A549 (cell line): ENCODE data around the gene ARFGEF3. TPM values are rescaled to one million over a fixed set of nuclear protein-coding genes. Genes with fewer than 3 reads are reported as not detected.

Experiments
- ATAC-seq, 2 experiments: fragments of 200-7000 bp in 1 of 2; fragments of >200 bp in 1 of 2; cut with Nextera tagmentation in 1 of 2; cut with Tn5 transposase in 1 of 2; 3 replicates each; pipeline versions ENCODE4 v1.8.0 to v1.9.1; 2018 to 2020; ENCODE audit warnings: mild to moderate bottlenecking in 1 of 2, moderate library complexity in 1 of 2
- CTCF ChIA-PET: fragments of 300-600 bp; sonication (Branson Sonifier 250); formaldehyde crosslinking; extraction: SDS; loops from one replicate; lab custom pipeline; 2021; ENCODE audit warnings: antibody characterized with exemption, inconsistent platforms; lab: Yijun Ruan, JAX
- POLR2A ChIA-PET: fragments of 350-600 bp; formaldehyde crosslinking; extraction: SDS; loops from one replicate; lab custom pipeline; 2021; ENCODE audit warnings: antibody characterized with exemption, inconsistent platforms; lab: Yijun Ruan, JAX
- DNase-seq, 2 experiments: peaks; one replicate each; pipeline versions ENCODE4 v3.0.0 to v3.0.0-alpha.2; 2011 to 2016; ENCODE audit warnings: low read depth in 1 of 2, low spot score in 1 of 2
- FAIRE-seq: peaks from 2 replicates; lab custom pipeline; 2011; peaks lifted over from hg19 to GRCh38; lab: Jason Lieb, UNC
- H3K27ac ChIP-seq, 2 experiments: fragments of >200 bp; sonication (Bioruptor Twin); formaldehyde crosslinking; 3 replicates each; pipeline ENCODE4 v1.5.1; 2016 to 2017
- H3K4me1 ChIP-seq: fragments of >200 bp; sonication (Bioruptor Twin); formaldehyde crosslinking; 3 replicates; pipeline ENCODE4 v1.6.1; 2016
- H3K4me2 ChIP-seq: fragments of >200 bp; sonication (Bioruptor Twin); formaldehyde crosslinking; 3 replicates; pipeline ENCODE4 v1.6.1; 2016
- H3K4me3 ChIP-seq: fragments of >200 bp; sonication (Bioruptor Twin); formaldehyde crosslinking; 3 replicates; pipeline ENCODE4 v1.5.1; 2016
- H3K9me3 ChIP-seq: fragments of >200 bp; sonication (Bioruptor Twin); formaldehyde crosslinking; 3 replicates; pipeline ENCODE4 v1.6.1; 2016
- BCL3 ChIP-seq: fragments of >200 bp; sonication (Bioruptor Twin); formaldehyde crosslinking; IDR thresholded peaks from 3 replicates; pipeline ENCODE4 v1.6.1; 2016
- BHLHE40 ChIP-seq: IDR thresholded peaks from 2 replicates; pipeline ENCODE4 v1.6.1; 2012; ENCODE audit warnings: low read depth, low read length, inconsistent platforms
- CBX2 ChIP-seq: fragments of 200-600 bp; sonication (generic); IDR thresholded peaks from 2 replicates; pipeline ENCODE4 v1.6.1; 2016; ENCODE audit warnings: low read depth, mild to moderate bottlenecking, borderline replicate concordance
- E2F6 ChIP-seq: IDR thresholded peaks from 2 replicates; pipeline ENCODE4 v1.6.1; 2012; ENCODE audit warnings: low read depth, borderline replicate concordance
- EHF ChIP-seq: fragments of 250-450 bp; sonication (Bioruptor Pico); IDR thresholded peaks from 2 replicates; pipeline ENCODE4 v1.5.0; 2020; ENCODE audit warnings: mild to moderate bottlenecking
- EP300 ChIP-seq, 2 experiments: fragments of >200 bp; sonication (Bioruptor Twin); formaldehyde crosslinking; IDR thresholded peaks; 2 replicates in 1 of 2; 3 replicates in 1 of 2; pipeline ENCODE4 v1.6.1; 2016 to 2017
- ESRRA ChIP-seq: fragments of 150-350 bp; IDR thresholded peaks from 2 replicates; pipeline ENCODE4 v1.6.1; 2014; ENCODE audit warnings: mild to moderate bottlenecking, low read length, borderline replicate concordance
- FOSL2 ChIP-seq, 2 experiments: fragments of 450-650 bp in 1 of 2; fragments of >200 bp in 1 of 2; sonication (Bioruptor Twin) in 1 of 2; formaldehyde crosslinking; IDR thresholded peaks; 2 replicates each; pipeline versions ENCODE4 v1.5.0 to v1.6.1; 2016 to 2020; ENCODE audit warnings: mild to moderate bottlenecking in 1 of 2, moderate library complexity in 1 of 2
- HES2 ChIP-seq: fragments of >200 bp; sonication (Bioruptor Twin); formaldehyde crosslinking; IDR thresholded peaks from 2 replicates; pipeline ENCODE4 v1.6.1; 2016
- HMGXB4 ChIP-seq: fragments of 250-450 bp; sonication (Bioruptor Pico); IDR thresholded peaks from 2 replicates; pipeline ENCODE4 v1.5.0; 2021; ENCODE audit warnings: mild to moderate bottlenecking, moderate library complexity, borderline replicate concordance
- KDM1A ChIP-seq: fragments of 200-600 bp; sonication (generic); IDR thresholded peaks from 2 replicates; pipeline ENCODE4 v1.6.1; 2016; ENCODE audit warnings: low read depth, mild to moderate bottlenecking
- KDM5A ChIP-seq: fragments of 200-600 bp; sonication (generic); IDR thresholded peaks from 2 replicates; pipeline ENCODE4 v1.6.1; 2016; ENCODE audit warnings: antibody characterized with exemption, mild to moderate bottlenecking
- MAFK ChIP-seq: fragments of 450-650 bp; IDR thresholded peaks from 2 replicates; pipeline ENCODE4 v1.6.1; 2014; ENCODE audit not compliant: partially characterized antibody
- MYC ChIP-seq: IDR thresholded peaks from 2 replicates; pipeline ENCODE4 v1.6.1; 2012; ENCODE audit warnings: mild to moderate bottlenecking, inconsistent platforms, low read length, improper control_type of control experiment, borderline replicate concordance
- PHF8 ChIP-seq: fragments of 200-600 bp; sonication (generic); IDR thresholded peaks from 2 replicates; pipeline ENCODE4 v1.6.1; 2016; ENCODE audit warnings: low read depth, mild to moderate bottlenecking, antibody characterized with exemption, moderate library complexity, borderline replicate concordance
- POLR2A ChIP-seq: IDR thresholded peaks from 2 replicates; pipeline ENCODE4 v1.6.1; 2012; ENCODE audit warnings: mild to moderate bottlenecking, low read length
- RAD21 ChIP-seq, 2 experiments: fragments of >200 bp in 1 of 2; sonication (Bioruptor Twin) in 1 of 2; formaldehyde crosslinking in 1 of 2; IDR thresholded peaks in 1 of 2; conservative IDR thresholded peaks in 1 of 2; 2 replicates in 1 of 2; 3 replicates in 1 of 2; pipeline ENCODE4 v1.6.1; 2012 to 2018; ENCODE audit warnings: inconsistent platforms in 1 of 2
- RCOR1 ChIP-seq: fragments of 150-350 bp; IDR thresholded peaks from 2 replicates; pipeline ENCODE4 v1.6.1; 2014; ENCODE audit warnings: antibody characterized with exemption, low read length, low read depth
- RNF2 ChIP-seq: fragments of 200-600 bp; sonication (generic); IDR thresholded peaks from 2 replicates; pipeline ENCODE4 v1.6.1; 2016; ENCODE audit warnings: low read depth, mild to moderate bottlenecking, antibody characterized with exemption, moderate library complexity, borderline replicate concordance
- SMC3 ChIP-seq: fragments of >200 bp; sonication (Bioruptor Twin); formaldehyde crosslinking; IDR thresholded peaks from 3 replicates; pipeline ENCODE4 v1.6.1; 2018; ENCODE audit warnings: inconsistent platforms
- SREBF2 ChIP-seq: fragments of 450-650 bp; IDR thresholded peaks from 2 replicates; pipeline ENCODE4 v1.6.1; 2014; ENCODE audit warnings: mild to moderate bottlenecking, moderate library complexity
- USF2 ChIP-seq: fragments of 450-650 bp; IDR thresholded peaks from 2 replicates; pipeline ENCODE4 v1.6.1; 2014; ENCODE audit warnings: antibody characterized with exemption
- ZSCAN20 ChIP-seq: fragments of 250-450 bp; sonication (Bioruptor Pico); IDR thresholded peaks from 2 replicates; pipeline ENCODE4 v1.8.0; 2022; ENCODE audit warnings: mild to moderate bottlenecking, moderate library complexity
- WGBS: methylation state at CpG from one replicate; pipeline ENCODE4 v1.1.6; 2017; ENCODE audit errors: missing lambda C conversion rate; 5-methylcytosine and 5-hydroxymethylcytosine counted together
- polyA plus RNA-seq, 4 experiments: library from polyadenylated mRNA; depleted of rRNA in 3 of 4; stranded (reverse); fragments of >200 nt; fragmentation: RNase III in 1 of 4; extraction: RNeasy Plus Mini Kit Qiagen cat#74134 plus additional on column Dnase treatment in 1 of 4; gene quantifications; 2 replicates in 3 of 4; 3 replicates in 1 of 4; pipeline ENCODE4 v1.2.3, GENCODE V29; 2011 to 2017

The ARFGEF3 gene
- polyA plus RNA-seq, 2 of the 4 experiments (the other 2 are of a cell fraction): 0.15 to 0.83 TPM

- no peak overlapping the region for H3K27ac ChIP-seq
- ChIA-PET POLR2A (no interaction called here), CTCF (no interaction called here)
- no peak overlapping the region for H3K4me3 ChIP-seq
- no peaks in the 10 kb centered on the region for H3K9me3 ChIP-seq
- ATAC-seq (no peak), FAIRE-seq (no peak), DNase-seq (no peak)
- H3K4me1 ChIP-seq: no peaks in the 10 kb centered on the region
- WGBS: 90% methylated on average over 4 of the region's 8 CpGs
- TF ChIP-seq MYC (no peak), RAD21 (conservative IDR thresholded peaks at IDR 0.05 in 1 of 2, IDR thresholded peaks at IDR 0.05 in 1 of 2) (no peak), BHLHE40 (no peak), USF2 (no peak), SMC3 (no peak), POLR2A (no peak), SREBF2 (no peak), EP300 (IDR thresholded peaks at IDR 0.05) (no peak), HES2 (no peak)
- H3K4me2 ChIP-seq: no peak overlapping the region
Measured at GRCh38 chr6:138382498-138383265, 220.9 kb downstream of the ARFGEF3 start.

- POLR2A ChIA-PET: no interaction called here
- no peak for DNase-seq
- H3K27ac ChIP-seq: no peak overlapping the region
- no peak for TF ChIP-seq RNF2
- TF ChIP-seq EHF (CRISPR knock-in tag): no peak
- TF ChIP-seq MYC: no peak
- no peak for TF ChIP-seq RCOR1
- TF ChIP-seq ESRRA: no peak
- TF ChIP-seq ZSCAN20 (CRISPR knock-in tag): no peak
- TF ChIP-seq BCL3: no peak
- TF ChIP-seq SMC3: no peak
- TF ChIP-seq HMGXB4: no peak
- TF ChIP-seq PHF8: no peak
- TF ChIP-seq, all 56 proteins: peak for 0
- no peaks in the 10 kb centered on the region for H3K9me3 ChIP-seq
- H3K4me3 ChIP-seq: no peak overlapping the region
- FAIRE-seq (no peak), ATAC-seq (no peak)
- CTCF ChIA-PET: no interaction called here
- no peak overlapping the region for H3K4me2 ChIP-seq
- H3K4me1 ChIP-seq: no peaks in the 10 kb centered on the region
- WGBS: 54% methylated on average over 3 of the region's 3 CpGs
Measured at GRCh38 chr6:138383776-138384175, 222.0 kb downstream of the ARFGEF3 start.

GRCh38 chr6:138386897-138387296, 225.2 kb downstream of the ARFGEF3 start:
- ChIA-PET POLR2A (no interaction called here), CTCF (no interaction called here)
- Histone ChIP-seq H3K4me1 (no peaks in the 10 kb centered on the region), H3K4me2 (no peak overlapping the region)
- no peak for TF ChIP-seq FOSL2 (IDR thresholded peaks at IDR 0.05)
- no peak for TF ChIP-seq FOSL2 (CRISPR knock-in tag; IDR thresholded peaks at IDR 0.05)
- no peak for TF ChIP-seq MAFK
- no peak for TF ChIP-seq KDM1A
- TF ChIP-seq CBX2: no peak
- TF ChIP-seq E2F6: no peak
- TF ChIP-seq KDM5A: no peak
- TF ChIP-seq, all 56 proteins: peak for 0
- WGBS: 92% methylated on average over 3 of the region's 3 CpGs
- ATAC-seq (no peak), DNase-seq (no peak), FAIRE-seq (no peak)
- Histone ChIP-seq H3K27ac (no peak overlapping the region), H3K4me3 (no peak overlapping the region), H3K9me3 (no peaks in the 10 kb centered on the region)
